GM12874 (cell line): Measurements from ENCODE around the gene PPP1R12C.

ENCODE experiments used
- TF ChIP-seq, protein P1 (sequence below): IDR thresholded peaks from 2 replicates; pipeline ENCODE4 v1.5.1; 2011; ENCODE audit warnings: low read depth, mild to moderate bottlenecking, control low read depth, low read length, moderate library complexity; ENCODE audit not compliant: insufficient read depth

PPP1R12C gene

GRCh38 chr19:55116859-55117662, at the start of gene PPP1R12C:
TSS of gene PPP1R12C (minus strand) at chr19:55117637. CDS start at chr19:55117543, 94 bp downstream.
- TF ChIP-seq, protein P1, sequence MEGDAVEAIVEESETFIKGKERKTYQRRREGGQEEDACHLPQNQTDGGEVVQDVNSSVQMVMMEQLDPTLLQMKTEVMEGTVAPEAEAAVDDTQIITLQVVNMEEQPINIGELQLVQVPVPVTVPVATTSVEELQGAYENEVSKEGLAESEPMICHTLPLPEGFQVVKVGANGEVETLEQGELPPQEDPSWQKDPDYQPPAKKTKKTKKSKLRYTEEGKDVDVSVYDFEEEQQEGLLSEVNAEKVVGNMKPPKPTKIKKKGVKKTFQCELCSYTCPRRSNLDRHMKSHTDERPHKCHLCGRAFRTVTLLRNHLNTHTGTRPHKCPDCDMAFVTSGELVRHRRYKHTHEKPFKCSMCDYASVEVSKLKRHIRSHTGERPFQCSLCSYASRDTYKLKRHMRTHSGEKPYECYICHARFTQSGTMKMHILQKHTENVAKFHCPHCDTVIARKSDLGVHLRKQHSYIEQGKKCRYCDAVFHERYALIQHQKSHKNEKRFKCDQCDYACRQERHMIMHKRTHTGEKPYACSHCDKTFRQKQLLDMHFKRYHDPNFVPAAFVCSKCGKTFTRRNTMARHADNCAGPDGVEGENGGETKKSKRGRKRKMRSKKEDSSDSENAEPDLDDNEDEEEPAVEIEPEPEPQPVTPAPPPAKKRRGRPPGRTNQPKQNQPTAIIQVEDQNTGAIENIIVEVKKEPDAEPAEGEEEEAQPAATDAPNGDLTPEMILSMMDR = no peak

DNA sequence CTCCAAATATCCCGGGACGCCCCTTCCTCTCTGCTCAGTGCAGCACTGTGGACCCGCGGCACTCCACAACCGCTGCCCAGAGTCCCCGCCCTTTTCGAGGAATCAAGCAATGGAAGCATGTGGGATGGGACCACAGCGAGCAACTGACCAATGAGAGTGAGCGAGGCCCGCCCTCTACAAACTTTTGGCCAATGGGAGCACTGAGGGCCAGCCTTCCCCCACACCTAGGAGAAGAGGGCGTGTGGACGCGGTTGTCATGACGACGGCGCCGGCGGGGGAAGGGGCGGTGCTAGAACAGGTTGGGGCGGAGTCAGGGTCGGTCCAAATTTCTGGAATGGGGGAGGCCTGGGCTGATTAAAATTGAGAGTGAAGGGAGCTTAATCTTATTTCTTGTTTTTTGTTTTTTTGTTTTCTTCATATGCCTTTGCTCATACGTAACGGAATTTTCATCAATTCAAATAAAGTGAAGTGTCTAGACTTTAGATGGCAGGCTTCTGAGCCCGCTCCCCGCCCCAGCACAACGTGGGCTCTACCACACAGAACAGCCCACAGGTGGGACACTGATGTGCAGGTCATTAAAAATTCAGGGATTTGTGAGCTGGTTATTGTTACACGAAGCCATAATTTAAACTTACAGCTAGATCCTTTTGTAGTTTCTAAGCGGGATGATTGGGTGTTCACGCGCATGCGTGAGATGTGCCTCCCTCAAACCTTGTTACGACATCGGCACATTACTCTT, 49.3 kb upstream of the PPP1R12C start, which contains the start of gene DNAAF3:
Gene DNAAF3, minus strand, starts transcription at position 84 of the 739 bp plus-strand sequence. CDS start 200 bp downstream, outside the sequence.
- TF ChIP-seq, protein P1 = no peak

GRCh38 chr19:55165952-55166529, 48.6 kb upstream of the PPP1R12C start:
- TF ChIP-seq, protein P1 = peak; percentile 41

- TF ChIP-seq, protein P1 = no peak
Observed at GRCh38 chr19:55161571-55162322, 44.3 kb upstream of the PPP1R12C start.

DNA sequence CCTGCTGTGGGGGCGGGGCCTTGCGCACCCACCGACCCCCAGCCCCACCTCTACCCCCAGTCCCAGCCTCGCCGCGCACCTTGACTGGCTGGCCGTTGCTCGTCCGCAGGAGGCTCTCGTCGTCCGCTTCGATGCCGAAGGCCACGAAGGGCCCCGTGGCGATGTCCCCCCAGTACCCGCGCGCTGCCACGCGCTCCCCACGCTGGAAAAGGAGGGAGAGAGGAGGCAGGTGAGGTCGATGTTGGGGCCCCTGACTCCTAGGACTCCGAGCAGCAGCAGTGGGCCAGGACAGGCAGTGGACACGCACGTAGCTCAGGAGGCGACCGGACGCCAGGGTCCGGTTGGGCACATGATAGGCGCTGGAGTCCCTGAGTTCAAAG, 43.5 kb upstream of the PPP1R12C start:
- TF ChIP-seq, protein P1 = no peak

GRCh38 chr19:55160128-55160985, 42.9 kb upstream of the PPP1R12C start:
- TF ChIP-seq, protein P1 = peak; percentile 96
